Body of pancreas (tissue), 4 donors: ENCODE data around the gene COL15A1. TPM values are rescaled to one million over a fixed set of nuclear protein-coding genes. Genes with fewer than 3 reads are reported as not detected.

ENCODE experiments used
- ATAC-seq: fragments of 150-250 bp; one replicate; pipeline ENCODE4 v1.9.1; 2016
- DNase-seq, 4 donors: peaks; one replicate each; pipeline ENCODE4 v3.0.0-alpha.2; 2019
- H3K27ac ChIP-seq, 4 donors: fragments of 200-600 bp; sonication (generic); 1 replicate in 3 of 4; 2 replicates in 1 of 4; pipeline versions ENCODE4 v1.5.1 to v1.6.1; 2016 to 2019; ENCODE audit warnings: mild to moderate bottlenecking in 1 of 4, mixed read lengths in 1 of 4, moderate library complexity in 1 of 4
- H3K27me3 ChIP-seq, 2 donors: fragments of 200-600 bp; sonication (generic); one replicate each; pipeline ENCODE4 v1.6.0; 2016; ENCODE audit warnings: mild to moderate bottlenecking in 1 of 2
- H3K36me3 ChIP-seq, 2 donors: fragments of 200-600 bp; sonication (generic); replicated peaks in 1 of 2; 2 replicates each; pipeline ENCODE4 v1.5.1; 2016; ENCODE audit warnings: low read depth in 2 of 2; ENCODE audit not compliant: insufficient read depth in 1 of 2
- H3K4me1 ChIP-seq: fragments of 200-600 bp; sonication (generic); one replicate; pipeline ENCODE4 v1.6.0; 2016
- H3K4me3 ChIP-seq, 2 donors: fragments of 200-600 bp; sonication (generic); 1 replicate in 1 of 2; 2 replicates in 1 of 2; pipeline ENCODE4 v1.5.1; 2016 to 2019
- H3K9me3 ChIP-seq, 3 donors: fragments of 200-600 bp; sonication (generic); 1 replicate in 2 of 3; 2 replicates in 1 of 3; pipeline ENCODE4 v1.5.1; 2016
- POLR2A ChIP-seq, 3 donors: fragments of 450-650 bp; IDR thresholded peaks; one replicate each; pipeline ENCODE4 v1.6.1; 2016; ENCODE audit warnings: antibody characterized with exemption in 3 of 3, mild to moderate bottlenecking in 2 of 3
- WGBS, 2 donors: methylation state at CpG; one replicate each; pipeline ENCODE4 v1.1.5; 2017; 5-methylcytosine and 5-hydroxymethylcytosine counted together
- intact Hi-C: fragments of 100-400 bp; cut with DNase I; formaldehyde crosslinking; loops from one replicate; pipeline ENCODE4 v1.15.1; 2023
- total RNA-seq, 2 donors: library from RNA; depleted of rRNA; stranded (reverse); fragments of >200 nt; gene quantifications; one replicate each; pipeline ENCODE4 v1.1.0, GENCODE V29; 2016
- TF ChIP-seq, protein P1 (sequence below), 7 experiments: fragments of 450-650 bp in 4 of 7; fragments of 200-600 bp in 3 of 7; sonication (generic) in 3 of 7; IDR thresholded peaks; one replicate each; pipeline ENCODE4 v1.5.1; 2016 to 2019; ENCODE audit warnings: antibody characterized with exemption in 7 of 7

The COL15A1 gene
- total RNA-seq, 2 donors from 2014 or later = 6.7 to 55.4 TPM

DNA sequence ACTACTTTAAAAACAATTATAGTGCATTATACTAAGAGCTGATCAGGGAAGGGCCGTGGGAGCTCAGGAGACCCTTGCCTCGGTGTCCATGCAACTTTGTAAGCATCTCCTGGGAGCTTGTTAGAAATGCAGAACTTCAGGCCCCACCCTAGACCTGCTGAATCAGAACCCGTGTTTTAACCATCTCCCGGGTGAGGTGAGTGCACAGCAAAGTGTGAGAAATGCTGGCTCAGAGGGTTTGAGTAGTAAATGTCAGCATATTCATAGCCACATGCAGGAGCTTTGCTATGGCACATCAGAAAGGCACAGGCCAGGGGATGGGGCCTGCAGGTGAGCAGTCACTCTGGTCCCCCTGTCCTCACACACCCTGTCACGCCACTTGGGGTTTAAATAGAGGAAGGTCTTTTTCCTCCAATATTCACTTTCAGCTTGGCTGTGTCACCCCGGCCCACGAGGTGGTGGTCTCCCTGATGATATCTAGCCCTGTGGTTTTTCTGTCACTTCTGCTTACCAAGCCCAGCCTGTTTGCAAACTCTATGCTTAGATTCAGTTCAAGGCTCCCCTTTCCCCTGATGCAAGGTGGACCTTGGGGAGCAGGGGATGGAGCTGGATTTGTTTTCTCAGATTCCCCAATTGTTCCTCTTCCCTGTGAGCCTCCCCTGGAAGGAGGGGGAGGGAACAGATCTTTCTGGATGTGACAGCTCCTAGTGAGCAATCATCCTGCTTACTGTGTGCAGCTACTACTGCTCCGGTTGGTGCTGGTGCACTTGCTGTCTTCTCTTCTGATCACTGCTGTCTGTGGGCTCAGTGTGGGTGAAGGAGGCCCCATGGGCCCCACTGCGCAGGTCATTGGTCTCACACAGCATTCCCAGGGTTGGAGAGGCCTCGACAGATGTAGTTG lies 109.4 kb downstream of the COL15A1 start:
- TF ChIP-seq, protein P1, sequence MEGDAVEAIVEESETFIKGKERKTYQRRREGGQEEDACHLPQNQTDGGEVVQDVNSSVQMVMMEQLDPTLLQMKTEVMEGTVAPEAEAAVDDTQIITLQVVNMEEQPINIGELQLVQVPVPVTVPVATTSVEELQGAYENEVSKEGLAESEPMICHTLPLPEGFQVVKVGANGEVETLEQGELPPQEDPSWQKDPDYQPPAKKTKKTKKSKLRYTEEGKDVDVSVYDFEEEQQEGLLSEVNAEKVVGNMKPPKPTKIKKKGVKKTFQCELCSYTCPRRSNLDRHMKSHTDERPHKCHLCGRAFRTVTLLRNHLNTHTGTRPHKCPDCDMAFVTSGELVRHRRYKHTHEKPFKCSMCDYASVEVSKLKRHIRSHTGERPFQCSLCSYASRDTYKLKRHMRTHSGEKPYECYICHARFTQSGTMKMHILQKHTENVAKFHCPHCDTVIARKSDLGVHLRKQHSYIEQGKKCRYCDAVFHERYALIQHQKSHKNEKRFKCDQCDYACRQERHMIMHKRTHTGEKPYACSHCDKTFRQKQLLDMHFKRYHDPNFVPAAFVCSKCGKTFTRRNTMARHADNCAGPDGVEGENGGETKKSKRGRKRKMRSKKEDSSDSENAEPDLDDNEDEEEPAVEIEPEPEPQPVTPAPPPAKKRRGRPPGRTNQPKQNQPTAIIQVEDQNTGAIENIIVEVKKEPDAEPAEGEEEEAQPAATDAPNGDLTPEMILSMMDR (IDR thresholded peaks at IDR 0.05) = no peak
- no peak for TF ChIP-seq POLR2A (IDR thresholded peaks at IDR 0.05)
- no peak overlapping the region for H3K4me3 ChIP-seq
- intact Hi-C loops = no loop called here
- 82 to 87% methylated on average over 7 to 10 of the region's 10 CpGs for WGBS, 2 donors
- H3K27ac ChIP-seq = no peak overlapping the region
- ATAC-seq (no peak), DNase-seq (no peak)
- no peaks in the 10 kb centered on the region for H3K9me3 ChIP-seq
- H3K36me3 ChIP-seq = no peaks in the 10 kb centered on the region
- no peaks in the 10 kb centered on the region for H3K27me3 ChIP-seq
- peaks cover 24% of the 10 kb centered on the region for H3K4me1 ChIP-seq

DNA sequence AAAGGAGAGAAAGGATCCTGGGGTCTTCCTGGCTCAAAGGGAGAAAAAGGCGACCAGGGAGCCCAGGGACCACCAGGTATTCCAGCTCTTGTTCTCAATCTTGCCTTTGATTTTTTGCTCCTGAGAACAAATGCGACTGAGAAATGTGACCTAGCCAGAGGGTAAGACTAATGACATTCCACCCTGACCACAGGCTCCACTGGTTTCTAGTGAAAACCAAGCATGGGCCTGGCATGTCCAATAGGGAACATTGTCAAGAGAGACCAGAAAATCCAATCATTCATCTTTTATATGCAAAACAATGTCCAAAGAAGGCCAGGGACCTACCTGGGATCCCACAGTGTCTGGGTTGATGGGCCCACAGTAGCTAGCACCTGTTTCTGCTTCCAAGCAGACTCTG lies 110.9 kb downstream of the COL15A1 start:
- intact Hi-C loops = no loop called here
- no peaks in the 10 kb centered on the region for H3K27me3 ChIP-seq
- H3K4me3 ChIP-seq = no peak overlapping the region
- H3K9me3 ChIP-seq = no peaks in the 10 kb centered on the region
- ATAC-seq = no peak
- H3K4me1 ChIP-seq = peaks cover 24% of the 10 kb centered on the region
- 78 to 90% methylated on average over 2 of the region's 2 CpGs for WGBS, 2 donors
- no peak for TF ChIP-seq POLR2A (IDR thresholded peaks at IDR 0.05)
- TF ChIP-seq, protein P1 (IDR thresholded peaks at IDR 0.05) = no peak
- DNase-seq = no peak
- no peaks in the 10 kb centered on the region for H3K36me3 ChIP-seq
- peak overlapping the region in 1 of 4 donors; percentile 53 for H3K27ac ChIP-seq

DNA sequence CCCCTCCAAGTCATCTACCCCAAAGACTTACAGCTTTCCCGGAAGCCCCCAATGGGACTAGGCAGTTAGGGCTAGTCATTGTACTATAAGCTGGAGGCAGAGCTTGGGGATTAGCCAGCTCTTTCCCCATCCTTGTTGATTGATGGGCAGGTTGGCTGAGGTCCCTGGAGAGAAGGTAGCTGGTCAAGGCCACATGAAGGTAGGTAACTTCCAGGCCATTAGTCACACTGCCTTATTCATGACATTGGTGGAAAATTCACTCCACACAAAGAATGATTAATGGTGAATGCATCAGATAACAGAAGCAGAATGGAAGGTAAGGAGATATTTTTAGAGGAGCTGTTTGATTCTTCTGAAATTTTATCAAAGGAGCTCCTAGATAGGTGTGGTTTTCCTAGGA lies 111.7 kb downstream of the COL15A1 start:
- ATAC-seq (peak; percentile 85), DNase-seq (peak; percentile 66 to 83 (median 74))
- Histone ChIP-seq H3K4me3 (no peak overlapping the region), H3K9me3 (no peaks in the 10 kb centered on the region), H3K27me3 (no peaks in the 10 kb centered on the region), H3K4me1 (peaks cover 24% of the 10 kb centered on the region), H3K27ac (peak overlapping the region in 1 of 4 donors; percentile 53), H3K36me3 (no peaks in the 10 kb centered on the region)
- WGBS, 2 donors = 60 to 62% methylated on average over 1 of the region's 1 CpG
- TF ChIP-seq POLR2A (IDR thresholded peaks at IDR 0.05) = no peak
- TF ChIP-seq, protein P1 (IDR thresholded peaks at IDR 0.05) = no peak
- intact Hi-C loops = no loop called here

DNA sequence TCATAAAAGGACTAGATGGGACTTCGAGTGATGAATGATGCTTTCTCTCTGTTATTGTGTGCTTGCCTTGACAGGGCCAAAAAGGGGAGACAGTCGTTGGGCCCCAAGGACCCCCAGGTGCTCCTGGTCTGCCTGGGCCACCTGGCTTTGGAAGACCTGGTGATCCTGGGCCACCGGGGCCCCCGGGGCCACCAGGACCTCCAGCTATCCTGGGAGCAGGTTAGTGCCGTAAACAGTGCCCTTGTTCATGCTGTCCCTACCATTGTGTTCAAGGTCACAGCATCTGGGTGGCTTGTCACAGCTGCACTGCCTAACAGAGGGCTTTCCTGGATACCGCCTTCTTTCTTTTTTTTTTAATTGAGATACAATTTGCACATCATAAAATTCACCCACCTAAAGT lies 112.5 kb downstream of the COL15A1 start:
- no peaks in the 10 kb centered on the region for H3K27me3 ChIP-seq
- no peak for ATAC-seq
- no peak overlapping the region for H3K4me3 ChIP-seq
- H3K4me1 ChIP-seq = peaks cover 24% of the 10 kb centered on the region
- H3K36me3 ChIP-seq = no peaks in the 10 kb centered on the region
- TF ChIP-seq, protein P1 (IDR thresholded peaks at IDR 0.05) = no peak
- TF ChIP-seq POLR2A (IDR thresholded peaks at IDR 0.05) = no peak
- intact Hi-C loops = no loop called here
- no peak for DNase-seq
- peak overlapping the region in 1 of 4 donors; percentile 53 for H3K27ac ChIP-seq
- no peaks in the 10 kb centered on the region for H3K9me3 ChIP-seq
- 89 to 93% methylated on average over 6 of the region's 6 CpGs for WGBS, 2 donors
